ENCODE measurements around the gene GCDH.
A peak's percentile ranks its signal among the peaks of the same experiment; 100 is the strongest.

Gene GCDH

GRCh38 chr19:12937927-12938778 lies 47.2 kb downstream of the GCDH start, which contains the start of gene CALR:
TSS of gene CALR (plus strand) at chr19:12938609. CDS start at chr19:12938680, 71 bp downstream.
- peaks cover 19% of the 10 kb centered on the region for H3K36me3 ChIP-seq (replicated peaks; ENCODE audit: insufficient read depth, low read length)
- H3K27me3 ChIP-seq (replicated peaks; ENCODE audit: insufficient read depth, low read length), result no peaks in the 10 kb centered on the region
- peak; percentile 100 for DNase-seq
- H3K9me3 ChIP-seq (replicated peaks; ENCODE audit: insufficient read depth, low read length), result no peaks in the 10 kb centered on the region
- peak within 1 kb of the TSS; percentile 90 for H3K9ac ChIP-seq (ENCODE audit: low read length)
- H3K4me2 ChIP-seq (ENCODE audit: low read depth, low read length), result peak within 1 kb of the TSS; percentile 77
- no peaks in the 10 kb centered on the region for H3K9me2 ChIP-seq (replicated peaks; ENCODE audit: insufficient read depth, low read length)
- H3K4me1 ChIP-seq (ENCODE audit: low read length), result peaks cover 41% of the 10 kb centered on the region
- H3K4me3 ChIP-seq (ENCODE audit: low read length), result peak within 1 kb of the TSS; percentile 92
- H2AFZ ChIP-seq (ENCODE audit: low read length), result peak within 1 kb of the TSS; percentile 45
- peaks cover 15% of the 10 kb centered on the region for H4K20me1 ChIP-seq (ENCODE audit: insufficient read depth, low read length)
- H3F3A ChIP-seq (ENCODE audit: insufficient read depth, low read length), result peaks cover 63% of the 10 kb centered on the region
- peaks cover 42% of the 10 kb centered on the region for H3K79me2 ChIP-seq (ENCODE audit: low read length)
- TF ChIP-seq EZH2 (optimal IDR thresholded peaks at IDR 0.05; ENCODE audit: low read depth, low read length) (no peak), EZH2phosphoT487 (IDR thresholded peaks at IDR 0.05; ENCODE audit: low read length) (no peak), CTCF (IDR thresholded peaks at IDR 0.05; ENCODE audit: low read length) (no peak)
- H3K27ac ChIP-seq (ENCODE audit: low read length), result peak within 1 kb of the TSS; percentile 75

- TF ChIP-seq EZH2phosphoT487 (IDR thresholded peaks at IDR 0.05; ENCODE audit: low read length) (no peak), CTCF (IDR thresholded peaks at IDR 0.05; ENCODE audit: low read length) (peak; percentile 28), EZH2 (optimal IDR thresholded peaks at IDR 0.05; ENCODE audit: low read depth, low read length) (no peak)
- H2AFZ ChIP-seq (ENCODE audit: low read length), result no peak overlapping the region
- H3K4me2 ChIP-seq (ENCODE audit: low read depth, low read length), result peak overlapping the region; percentile 76
- H3K27ac ChIP-seq (ENCODE audit: low read length), result peak overlapping the region; percentile 66; the same call in 1 of the 2 replicates
- no peaks in the 10 kb centered on the region for H3K27me3 ChIP-seq (replicated peaks; ENCODE audit: insufficient read depth, low read length)
- peaks cover 24% of the 10 kb centered on the region for H3K36me3 ChIP-seq (replicated peaks; ENCODE audit: insufficient read depth, low read length)
- H3K9ac ChIP-seq (ENCODE audit: low read length), result peak overlapping the region; percentile 90
- H3F3A ChIP-seq (ENCODE audit: insufficient read depth, low read length), result peaks cover 72% of the 10 kb centered on the region
- no peaks in the 10 kb centered on the region for H3K9me3 ChIP-seq (replicated peaks; ENCODE audit: insufficient read depth, low read length)
- H3K9me2 ChIP-seq (replicated peaks; ENCODE audit: insufficient read depth, low read length), result no peaks in the 10 kb centered on the region
- peaks cover 46% of the 10 kb centered on the region for H3K4me1 ChIP-seq (ENCODE audit: low read length)
- H3K4me3 ChIP-seq (ENCODE audit: low read length), result peak overlapping the region; percentile 92
- peaks cover 44% of the 10 kb centered on the region for H3K79me2 ChIP-seq (ENCODE audit: low read length)
- DNase-seq, result peak; percentile 64
- peaks cover 15% of the 10 kb centered on the region for H4K20me1 ChIP-seq (ENCODE audit: insufficient read depth, low read length)
These were observed 48.0 kb downstream of the GCDH start for GRCh38 chr19:12938779-12939601.

- H3K27me3 ChIP-seq (replicated peaks; ENCODE audit: insufficient read depth, low read length), result no peaks in the 10 kb centered on the region
- no peak overlapping the region for H2AFZ ChIP-seq (ENCODE audit: low read length)
- peak overlapping the region; percentile 90; the same call in 1 of the 2 replicates for H3K9ac ChIP-seq (ENCODE audit: low read length)
- DNase-seq, result no peak
- H3K4me2 ChIP-seq (ENCODE audit: low read depth, low read length), result peak overlapping the region; percentile 76
- H3K4me3 ChIP-seq (ENCODE audit: low read length), result peak overlapping the region; percentile 92
- H3F3A ChIP-seq (ENCODE audit: insufficient read depth, low read length), result peaks cover 82% of the 10 kb centered on the region
- H4K20me1 ChIP-seq (ENCODE audit: insufficient read depth, low read length), result peaks cover 15% of the 10 kb centered on the region
- H3K9me2 ChIP-seq (replicated peaks; ENCODE audit: insufficient read depth, low read length), result no peaks in the 10 kb centered on the region
- H3K9me3 ChIP-seq (replicated peaks; ENCODE audit: insufficient read depth, low read length), result no peaks in the 10 kb centered on the region
- peaks cover 24% of the 10 kb centered on the region for H3K36me3 ChIP-seq (replicated peaks; ENCODE audit: insufficient read depth, low read length)
- H3K79me2 ChIP-seq (ENCODE audit: low read length), result peaks cover 44% of the 10 kb centered on the region
- H3K27ac ChIP-seq (ENCODE audit: low read length), result peak overlapping the region; percentile 66; the same call in 1 of the 2 replicates
- H3K4me1 ChIP-seq (ENCODE audit: low read length), result peaks cover 46% of the 10 kb centered on the region
- TF ChIP-seq EZH2 (optimal IDR thresholded peaks at IDR 0.05; ENCODE audit: low read depth, low read length), result no peak
- no peak for TF ChIP-seq EZH2phosphoT487 (IDR thresholded peaks at IDR 0.05; ENCODE audit: low read length)
- TF ChIP-seq CTCF (IDR thresholded peaks at IDR 0.05; ENCODE audit: low read length), result no peak
These were observed 49.0 kb downstream of the GCDH start for GRCh38 chr19:12939975-12940423.

Measured in MM.1S (cell line).